ENCODE results near the gene MIPOL1.
"Not testable (repeated sequence)": the region's sequence is repeated elsewhere in the genome, so short reads cannot be mapped to it uniquely, and the experiment has no call there.

The MIPOL1 gene

GRCh38 chr14:37295262-37295661, 97.5 kb downstream of the MIPOL1 start:
- DNase-seq, result not testable (repeated sequence)

- DNase-seq, result no peak
Measured at GRCh38 chr14:37311252-37311651, 113.5 kb downstream of the MIPOL1 start.

- DNase-seq, result no peak
Measured at GRCh38 chr14:37318938-37319337, 121.2 kb downstream of the MIPOL1 start.

GRCh38 chr14:37320106-37320505, 122.4 kb downstream of the MIPOL1 start:
- DNase-seq, result no peak

- no peak for DNase-seq
Measured at GRCh38 chr14:37325332-37325731, 127.6 kb downstream of the MIPOL1 start.

GRCh38 chr14:37326434-37326833, 128.7 kb downstream of the MIPOL1 start:
- no peak for DNase-seq

GRCh38 chr14:37327933-37328332, 130.2 kb downstream of the MIPOL1 start:
- DNase-seq, result not testable (repeated sequence)

GRCh38 chr14:37328673-37329072, 130.9 kb downstream of the MIPOL1 start:
- DNase-seq, result no peak

- DNase-seq, result no peak
Measured at GRCh38 chr14:37329189-37330001, 131.7 kb downstream of the MIPOL1 start.

GRCh38 chr14:37330910-37331309, 133.2 kb downstream of the MIPOL1 start:
- DNase-seq, result no peak

GRCh38 chr14:37340353-37340752, 142.6 kb downstream of the MIPOL1 start:
- DNase-seq, result no peak

- no peak for DNase-seq
Measured at GRCh38 chr14:37343307-37344094, 145.8 kb downstream of the MIPOL1 start.

- DNase-seq, result no peak
Measured at GRCh38 chr14:37363661-37364060, 165.9 kb downstream of the MIPOL1 start.

GRCh38 chr14:37369425-37369824, 171.7 kb downstream of the MIPOL1 start:
- DNase-seq, result no peak

- no peak for DNase-seq
Measured at GRCh38 chr14:37375566-37375965, 177.8 kb downstream of the MIPOL1 start.

GRCh38 chr14:37376944-37377609, 179.3 kb downstream of the MIPOL1 start:
- DNase-seq, result no peak

GRCh38 chr14:37384870-37385596, 187.3 kb downstream of the MIPOL1 start:
- DNase-seq, result no peak

GRCh38 chr14:37397157-37397940, 199.6 kb downstream of the MIPOL1 start:
- not testable (repeated sequence) for DNase-seq

GRCh38 chr14:37397941-37398215, 200.1 kb downstream of the MIPOL1 start:
- no peak for DNase-seq

GRCh38 chr14:37399517-37399916, 201.8 kb downstream of the MIPOL1 start:
- no peak for DNase-seq

GRCh38 chr14:37401093-37401492, 203.4 kb downstream of the MIPOL1 start:
- no peak for DNase-seq

GRCh38 chr14:37403626-37404025, 205.9 kb downstream of the MIPOL1 start:
- DNase-seq, result no peak

All from MV-4-11 (cell line).